ENCODE results near the gene TLX2. TPM values are rescaled to one million over a fixed set of nuclear protein-coding genes. Genes with fewer than 3 reads are reported as not detected.
"Not testable (repeated sequence)": the region's sequence is repeated elsewhere in the genome, so short reads cannot be mapped to it uniquely, and the experiment has no call there.

TLX2 gene
- total and polyA plus RNA-seq, 2 of the 8 experiments (the other 6 are each of a cell fraction or from before 2014, with no cell fraction given) = 0.06 to 0.17 TPM

GRCh38 chr2:74470742-74471141 lies 43.5 kb upstream of the TLX2 start:
- not testable (repeated sequence) for H3K9me3 ChIP-seq (ENCODE audit: insufficient read depth in 2 of 2, low read depth in 1 of 2, low read length in 1 of 2); H2AFZ ChIP-seq (ENCODE audit: low read length); H2AK5ac ChIP-seq (ENCODE audit: low read depth, low read length); H4K91ac ChIP-seq (replicated peaks; ENCODE audit: insufficient read length, low read length); H4K5ac ChIP-seq (ENCODE audit: insufficient read length, low read depth, low read length); H3K56ac ChIP-seq (replicated peaks; ENCODE audit: insufficient read length, low read depth, low read length); H2BK20ac ChIP-seq (ENCODE audit: low read length); H3K23ac ChIP-seq (ENCODE audit: insufficient read length); H2BK12ac ChIP-seq (ENCODE audit: low read depth, low read length); H3K27ac ChIP-seq (ENCODE audit: low read depth, low read length); H2BK120ac ChIP-seq (replicated peaks; ENCODE audit: low read depth, low read length); H3K4me1 ChIP-seq (replicated peaks in 1 of 4; ENCODE audit: control insufficient read depth in 3 of 4, insufficient read depth in 4 of 4, low read length in 3 of 4); DNase-seq (ENCODE audit: low read depth in 1 of 2, low spot score in 2 of 2); H3K79me2 ChIP-seq (ENCODE audit: control insufficient read depth in 1 of 2, insufficient read depth in 2 of 2, low read length in 2 of 2); H2BK15ac ChIP-seq (ENCODE audit: low read length); H3K9ac ChIP-seq (replicated peaks in 1 of 4; ENCODE audit: extremely low read depth in 1 of 4, low read depth in 3 of 4, low read length in 3 of 4); H3K36me3 ChIP-seq (ENCODE audit: control insufficient read depth in 2 of 4, insufficient read depth in 4 of 4, low read length in 3 of 4); H4K8ac ChIP-seq (ENCODE audit: extremely low read depth, insufficient read depth, low read length); H3K14ac ChIP-seq (ENCODE audit: insufficient read length); H4K20me1 ChIP-seq (replicated peaks in 1 of 2; ENCODE audit: control insufficient read depth in 1 of 2, insufficient read depth in 2 of 2, low read length in 2 of 2); H3K4me3 ChIP-seq (ENCODE audit: extremely low read depth in 1 of 4, insufficient read depth in 2 of 4, low read depth in 3 of 4, low read length in 4 of 4); H3K18ac ChIP-seq (ENCODE audit: extremely low read depth, low read length); H3K27me3 ChIP-seq (replicated peaks in 1 of 4; ENCODE audit: control insufficient read depth in 3 of 4, extremely low read depth in 1 of 4, insufficient read depth in 3 of 4, low read length in 3 of 4); H3K4ac ChIP-seq (replicated peaks; ENCODE audit: insufficient read length, low read depth, low read length); H3K79me1 ChIP-seq (ENCODE audit: low read depth, low read length); H2BK5ac ChIP-seq (ENCODE audit: low read depth, low read length); H3K4me2 ChIP-seq (ENCODE audit: insufficient read depth in 1 of 2, low read depth in 2 of 2, low read length in 2 of 2); FAIRE-seq
- CTCF ChIA-PET (ENCODE audit: partially characterized antibody) = interaction anchor here (4.7 kb wide), 1 partner anchor 12 kb away, joined by 35 read pairs; the partner anchor contains the start of genes CCDC142 and TTC31
- 92% methylated on average over 12 of the region's 12 CpGs; no CpG with 5 or more reads in 1 of the 2 experiments for WGBS, 2 experiments (ENCODE audit: extremely low coverage in 1 of 2, insufficient coverage in 1 of 2, insufficient read length in 1 of 2, insufficient replicate concordance in 2 of 2, low coverage in 1 of 2, low lambda C conversion rate in 2 of 2, missing lambda C conversion rate in 1 of 2)
- POLR2A ChIA-PET (ENCODE audit: partially characterized antibody) = interaction anchor here (1.0 to 5.2 kb wide), 3 partner anchors 11 to 83 kb away, joined by 3 to 89 read pairs (median 43); partner anchors contain the start of genes CCDC142, INO80B, LOXL3 and TTC31
- peaks cover 13% of the 10 kb centered on the region for H3K23me2 ChIP-seq (ENCODE audit: low read depth, low read length)

Data from H1 (cell line).